Right renal pelvis (tissue), 4 donors: Measurements from ENCODE around the gene PDZRN4. TPM values are rescaled to one million over a fixed set of nuclear protein-coding genes. Genes with fewer than 3 reads are reported as not detected.

Experiments used
- DNase-seq, 4 donors: peaks; one replicate each; pipeline ENCODE4 v3.0.0-alpha.2; 2013; ENCODE audit warnings: low read depth in 4 of 4, low spot score in 3 of 4, missing footprints in 1 of 4
- polyA plus RNA-seq, 4 donors: library from polyadenylated mRNA; unstranded; fragments of 120-200 nt; gene quantifications; one replicate each; pipeline ENCODE4 v1.2.1, GENCODE V29; 2013; ENCODE audit not compliant: insufficient read length in 4 of 4

The PDZRN4 gene
- polyA plus RNA-seq, 4 donors = 4.3 to 6.3 (median 5.4) TPM

GRCh38 chr12:41439801-41440200 is 251.7 kb downstream of the PDZRN4 start:
- no peak for DNase-seq

- DNase-seq = no peak
These were observed 253.1 kb downstream of the PDZRN4 start for GRCh38 chr12:41441180-41441579.

GRCh38 chr12:41442896-41443295 is 254.8 kb downstream of the PDZRN4 start:
- no peak for DNase-seq

- no peak for DNase-seq
These were observed 255.6 kb downstream of the PDZRN4 start for GRCh38 chr12:41443690-41444089.

- no peak for DNase-seq
These were observed 264.8 kb downstream of the PDZRN4 start for GRCh38 chr12:41452838-41453407.

- DNase-seq = no peak
These were observed 265.3 kb downstream of the PDZRN4 start for GRCh38 chr12:41453409-41453808.

GRCh38 chr12:41459111-41459905 is 271.2 kb downstream of the PDZRN4 start:
- DNase-seq = no peak

GRCh38 chr12:41459906-41460214 is 271.7 kb downstream of the PDZRN4 start:
- no peak for DNase-seq

- DNase-seq = no peak
These were observed 272.8 kb downstream of the PDZRN4 start for GRCh38 chr12:41460906-41461305.

- DNase-seq = no peak
These were observed 274.2 kb downstream of the PDZRN4 start for GRCh38 chr12:41462312-41462711.

- DNase-seq = no peak
These were observed 277.4 kb downstream of the PDZRN4 start for GRCh38 chr12:41465526-41465925.

GRCh38 chr12:41466300-41466699 is 278.2 kb downstream of the PDZRN4 start:
- no peak for DNase-seq

GRCh38 chr12:41466802-41467201 is 278.7 kb downstream of the PDZRN4 start:
- DNase-seq = no peak

GRCh38 chr12:41467591-41468325 is 279.6 kb downstream of the PDZRN4 start:
- DNase-seq = no peak

GRCh38 chr12:41468341-41468740 is 280.2 kb downstream of the PDZRN4 start:
- no peak for DNase-seq

GRCh38 chr12:41468756-41469155 is 280.6 kb downstream of the PDZRN4 start:
- DNase-seq = no peak

GRCh38 chr12:41473441-41473840 is 285.3 kb downstream of the PDZRN4 start:
- DNase-seq = no peak

GRCh38 chr12:41474001-41474400 is 285.9 kb downstream of the PDZRN4 start:
- no peak for DNase-seq

GRCh38 chr12:41476499-41477439 is 288.6 kb downstream of the PDZRN4 start:
- DNase-seq = peak in 2 of 4 donors; percentile 10 to 27

- no peak for DNase-seq
These were observed 291.3 kb downstream of the PDZRN4 start for GRCh38 chr12:41479426-41479825.

GRCh38 chr12:41485203-41485602 is 297.1 kb downstream of the PDZRN4 start:
- DNase-seq = no peak
